Calu3 (cell line): ENCODE data around the gene SPACA7. TPM values are rescaled to one million over a fixed set of nuclear protein-coding genes. Genes with fewer than 3 reads are reported as not detected.
"Not testable (repeated sequence)": the region's sequence is repeated elsewhere in the genome, so short reads cannot be mapped to it uniquely, and the experiment has no call there.

Source experiments
- BruUV-seq: library from RNA; stranded (reverse); fragments of 400-500 nt; replicated peaks from 2 replicates; lab custom pipeline; 2021; lab: Mats Ljungman, UMichigan
- CTCF ChIA-PET: fragments of 300-600 bp; sonication (Branson Sonifier 250); formaldehyde crosslinking; loops from one replicate; lab custom pipeline; 2022; ENCODE audit warnings: antibody characterized with exemption; lab: Charles Lee
- DNase-seq: peaks from one replicate; pipeline ENCODE4 v3.0.0; 2022
- H3K27ac Mint-ChIP-seq: one replicate; pipeline ENCODE4 v1.8.0; 2022; ENCODE audit warnings: mixed read lengths; ENCODE audit not compliant: unreplicated experiment
- H3K27me3 Mint-ChIP-seq: one replicate; pipeline ENCODE4 v1.8.0; 2022; ENCODE audit warnings: mixed read lengths; ENCODE audit not compliant: unreplicated experiment
- H3K36me3 Mint-ChIP-seq: one replicate; pipeline ENCODE4 v1.8.0; 2022; ENCODE audit warnings: mild to moderate bottlenecking, moderate library complexity, mixed read lengths; ENCODE audit not compliant: insufficient read depth, unreplicated experiment
- H3K4me1 Mint-ChIP-seq: one replicate; pipeline ENCODE4 v1.8.0; 2022; ENCODE audit warnings: mild to moderate bottlenecking, low read depth, mixed read lengths; ENCODE audit not compliant: unreplicated experiment
- H3K4me3 Mint-ChIP-seq: one replicate; pipeline ENCODE4 v1.8.0; 2022; ENCODE audit warnings: mild to moderate bottlenecking, low read depth, moderate library complexity, mixed read lengths; ENCODE audit not compliant: unreplicated experiment
- H3K9me3 Mint-ChIP-seq: one replicate; pipeline ENCODE4 v1.8.0; 2022; ENCODE audit warnings: low read depth, mixed read lengths; ENCODE audit not compliant: unreplicated experiment
- intact Hi-C: fragments of 100-400 bp; cut with micrococcal nuclease; formaldehyde crosslinking; loops from one replicate; pipeline ENCODE4 v1.10.0; 2022; ENCODE audit not compliant: unreplicated experiment
- total RNA-seq: library from RNA; stranded (reverse); gene quantifications from 2 replicates; pipeline ENCODE4 v1.2.3, GENCODE V29; 2022
- TF ChIP-seq, protein P1 (sequence below): fragments of 200-600 bp; IDR thresholded peaks from one replicate; pipeline ENCODE4 v1.8.0; 2022; ENCODE audit warnings: antibody characterized with exemption; ENCODE audit not compliant: unreplicated experiment

Gene SPACA7
- total RNA-seq, 1 experiment from 2014 or later = not detected

DNA sequence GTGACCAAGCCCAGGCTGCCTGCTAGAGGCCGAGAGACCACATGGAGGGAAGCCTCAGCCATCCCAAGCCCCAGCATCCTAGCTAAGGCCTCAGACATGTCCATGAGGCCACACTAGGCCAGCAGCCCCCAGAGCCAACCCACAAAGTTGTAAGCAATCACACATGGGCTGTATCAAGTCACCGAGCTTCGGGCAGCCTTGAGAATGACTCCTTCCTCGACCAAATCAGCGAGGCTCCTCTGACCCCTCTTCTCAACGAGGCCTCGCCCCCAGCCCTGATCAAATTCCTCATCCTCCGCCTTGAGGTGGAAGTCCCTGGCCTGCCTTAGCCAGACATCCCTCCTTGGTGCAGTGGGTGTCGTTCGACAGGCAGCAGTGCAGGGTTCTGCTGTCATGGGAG, 1.9 kb upstream of the SPACA7 start:
- CTCF ChIA-PET = no interaction called here
- BruUV-seq = no TSS peak
- no peaks in the 10 kb centered on the region for H3K9me3 Mint-ChIP-seq
- H3K36me3 Mint-ChIP-seq = no peaks in the 10 kb centered on the region
- H3K4me3 Mint-ChIP-seq = no peak overlapping the region
- H3K27me3 Mint-ChIP-seq = no peaks in the 10 kb centered on the region
- no peak for DNase-seq
- intact Hi-C loops = no loop called here
- H3K4me1 Mint-ChIP-seq = no peaks in the 10 kb centered on the region
- TF ChIP-seq, protein P1, sequence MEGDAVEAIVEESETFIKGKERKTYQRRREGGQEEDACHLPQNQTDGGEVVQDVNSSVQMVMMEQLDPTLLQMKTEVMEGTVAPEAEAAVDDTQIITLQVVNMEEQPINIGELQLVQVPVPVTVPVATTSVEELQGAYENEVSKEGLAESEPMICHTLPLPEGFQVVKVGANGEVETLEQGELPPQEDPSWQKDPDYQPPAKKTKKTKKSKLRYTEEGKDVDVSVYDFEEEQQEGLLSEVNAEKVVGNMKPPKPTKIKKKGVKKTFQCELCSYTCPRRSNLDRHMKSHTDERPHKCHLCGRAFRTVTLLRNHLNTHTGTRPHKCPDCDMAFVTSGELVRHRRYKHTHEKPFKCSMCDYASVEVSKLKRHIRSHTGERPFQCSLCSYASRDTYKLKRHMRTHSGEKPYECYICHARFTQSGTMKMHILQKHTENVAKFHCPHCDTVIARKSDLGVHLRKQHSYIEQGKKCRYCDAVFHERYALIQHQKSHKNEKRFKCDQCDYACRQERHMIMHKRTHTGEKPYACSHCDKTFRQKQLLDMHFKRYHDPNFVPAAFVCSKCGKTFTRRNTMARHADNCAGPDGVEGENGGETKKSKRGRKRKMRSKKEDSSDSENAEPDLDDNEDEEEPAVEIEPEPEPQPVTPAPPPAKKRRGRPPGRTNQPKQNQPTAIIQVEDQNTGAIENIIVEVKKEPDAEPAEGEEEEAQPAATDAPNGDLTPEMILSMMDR = no peak
- no peak overlapping the region for H3K27ac Mint-ChIP-seq

DNA sequence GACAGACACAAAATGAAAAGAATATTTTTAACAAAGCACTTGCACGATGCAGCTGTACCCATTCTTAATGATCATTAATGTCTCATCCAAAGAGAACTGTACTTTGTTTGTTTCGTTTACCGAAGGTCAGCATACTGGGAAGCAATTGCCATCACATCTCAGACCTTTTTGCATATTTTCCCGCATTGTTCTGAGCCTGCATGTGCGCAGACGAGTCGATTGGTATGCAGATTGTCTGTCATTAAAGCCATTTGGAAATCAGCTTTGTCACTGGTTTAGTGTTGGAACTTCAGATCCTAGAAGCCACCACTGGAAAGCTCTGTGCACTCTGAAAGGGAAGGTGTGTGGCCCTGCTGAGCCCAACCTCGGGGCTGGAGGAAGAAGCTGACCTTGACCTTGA, 15.6 kb downstream of the SPACA7 start:
- BruUV-seq = no TSS peak

DNA sequence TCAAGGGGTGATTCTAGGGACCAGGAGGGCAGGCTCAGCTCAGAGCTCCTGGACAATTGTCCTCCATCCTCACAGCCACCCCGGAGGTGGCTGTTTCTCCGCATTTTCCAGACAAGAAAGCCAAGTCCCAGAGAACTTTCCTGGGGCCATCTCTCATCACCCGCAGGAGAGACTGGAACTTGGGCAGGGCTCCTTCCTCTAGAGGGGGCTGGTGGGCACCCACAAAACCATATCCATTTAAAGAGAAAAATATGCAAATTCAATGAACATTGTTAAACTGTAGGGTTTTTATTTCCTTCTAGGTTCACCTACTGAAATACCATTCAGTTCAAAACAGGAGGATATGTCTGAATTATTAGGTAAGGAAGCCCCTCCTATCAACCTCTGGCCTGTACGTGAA, 16.6 kb downstream of the SPACA7 start:
- Mint-ChIP-seq H3K9me3 (no peaks in the 10 kb centered on the region), H3K4me1 (no peaks in the 10 kb centered on the region), H3K27me3 (no peaks in the 10 kb centered on the region), H3K36me3 (no peaks in the 10 kb centered on the region), H3K4me3 (no peak overlapping the region), H3K27ac (no peak overlapping the region)
- intact Hi-C loops = no loop called here
- TF ChIP-seq, protein P1 = no peak
- CTCF ChIA-PET = no interaction called here
- no peak for DNase-seq
- BruUV-seq = no TSS peak

More for the DNA sequence above, 15.6 kb downstream of the SPACA7 start:
- DNase-seq = no peak
- no peaks in the 10 kb centered on the region for H3K4me1 Mint-ChIP-seq
- intact Hi-C loops = no loop called here
- H3K27me3 Mint-ChIP-seq = no peaks in the 10 kb centered on the region
- H3K36me3 Mint-ChIP-seq = no peaks in the 10 kb centered on the region
- H3K27ac Mint-ChIP-seq = no peak overlapping the region
- H3K4me3 Mint-ChIP-seq = no peak overlapping the region
- TF ChIP-seq, protein P1 = no peak
- CTCF ChIA-PET = no interaction called here
- no peaks in the 10 kb centered on the region for H3K9me3 Mint-ChIP-seq

DNA sequence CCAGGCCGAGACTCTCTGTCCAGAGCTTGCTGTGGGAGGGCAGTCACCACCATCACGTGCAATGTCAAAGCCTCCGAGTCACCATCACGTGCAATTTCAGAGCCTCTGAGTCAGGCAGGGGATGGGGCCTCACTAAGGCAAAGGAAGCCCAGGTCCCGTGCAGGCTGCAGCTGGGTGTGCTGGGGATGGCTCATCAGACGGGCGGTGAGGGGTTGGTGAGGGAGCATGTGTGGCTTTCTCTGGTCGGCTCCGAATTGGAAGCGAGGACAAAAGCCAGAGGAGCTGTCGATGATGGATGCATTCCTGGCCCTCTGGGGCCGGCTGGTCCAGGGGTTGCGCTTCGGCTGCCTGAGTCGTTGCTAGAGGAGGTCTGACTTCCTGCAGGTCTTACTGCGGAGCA, 18.9 kb downstream of the SPACA7 start:
- DNase-seq, H3K27ac Mint-ChIP-seq, H3K4me1 Mint-ChIP-seq, BruUV-seq, CTCF ChIA-PET, H3K4me3 Mint-ChIP-seq, intact Hi-C loops, H3K36me3 Mint-ChIP-seq, H3K27me3 Mint-ChIP-seq, H3K9me3 Mint-ChIP-seq: not testable (repeated sequence)

DNA sequence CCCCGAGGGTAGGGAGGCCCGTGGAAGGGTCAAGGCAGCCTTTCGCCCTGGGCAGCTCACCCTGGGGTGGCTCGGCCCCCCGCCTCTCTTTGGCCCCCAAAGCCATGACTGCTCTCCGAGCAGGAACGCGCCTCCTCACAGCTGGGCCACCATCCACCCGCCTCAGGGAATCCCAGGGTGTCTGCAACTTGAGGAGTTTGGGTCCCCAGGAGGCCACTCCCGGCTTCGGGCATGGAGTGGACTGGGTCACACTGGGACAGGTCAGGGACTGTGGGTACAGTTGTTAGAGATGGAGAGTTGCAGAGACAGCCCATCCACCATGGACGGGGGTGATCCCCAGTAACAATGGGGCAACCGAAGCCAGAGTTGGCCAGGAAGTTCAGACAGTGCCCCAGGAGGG, 19.8 kb downstream of the SPACA7 start:
- DNase-seq, BruUV-seq, H3K4me3 Mint-ChIP-seq, CTCF ChIA-PET, H3K4me1 Mint-ChIP-seq, H3K9me3 Mint-ChIP-seq, intact Hi-C loops, H3K27me3 Mint-ChIP-seq, H3K27ac Mint-ChIP-seq, H3K36me3 Mint-ChIP-seq: not testable (repeated sequence)
